ENCODE measurements around the gene DRAM1.

GRCh38 chr12:101928556-101928955 is 51.2 kb downstream of the DRAM1 start:
- TF ChIP-seq CTCF (IDR thresholded peaks at IDR 0.05; ENCODE audit: low read depth, low read length) (no peak), EZH2phosphoT487 (IDR thresholded peaks at IDR 0.05; ENCODE audit: low read depth) (no peak)
